Measurements from ENCODE around the gene MRPL43.
A peak's percentile ranks its signal among the peaks of the same experiment; 100 is the strongest.

The MRPL43 gene

DNA sequence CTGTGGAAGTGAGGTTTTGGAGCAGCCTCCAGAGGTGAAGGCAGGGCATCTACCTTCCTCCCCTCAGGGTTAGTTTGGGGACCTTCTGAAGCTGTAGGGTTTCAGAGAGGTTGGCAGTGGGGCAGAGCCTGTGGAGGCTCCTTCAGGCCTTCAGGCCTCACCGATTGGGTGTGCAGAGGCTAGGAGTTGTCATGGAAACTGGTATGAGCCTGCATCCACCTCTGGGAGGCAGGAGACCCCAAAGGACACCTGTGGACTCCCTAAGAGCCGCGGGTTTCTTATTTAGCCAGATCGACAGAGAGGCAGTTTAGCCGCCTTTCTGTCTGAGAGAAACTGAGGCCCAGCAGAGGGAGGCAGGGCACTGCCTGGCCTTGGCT, 14.3 kb upstream of the MRPL43 start:
- DNase-seq, result no peak

- DNase-seq, result no peak
These were observed 13.8 kb upstream of the MRPL43 start for GRCh38 chr10:101000915-101001658.

DNA sequence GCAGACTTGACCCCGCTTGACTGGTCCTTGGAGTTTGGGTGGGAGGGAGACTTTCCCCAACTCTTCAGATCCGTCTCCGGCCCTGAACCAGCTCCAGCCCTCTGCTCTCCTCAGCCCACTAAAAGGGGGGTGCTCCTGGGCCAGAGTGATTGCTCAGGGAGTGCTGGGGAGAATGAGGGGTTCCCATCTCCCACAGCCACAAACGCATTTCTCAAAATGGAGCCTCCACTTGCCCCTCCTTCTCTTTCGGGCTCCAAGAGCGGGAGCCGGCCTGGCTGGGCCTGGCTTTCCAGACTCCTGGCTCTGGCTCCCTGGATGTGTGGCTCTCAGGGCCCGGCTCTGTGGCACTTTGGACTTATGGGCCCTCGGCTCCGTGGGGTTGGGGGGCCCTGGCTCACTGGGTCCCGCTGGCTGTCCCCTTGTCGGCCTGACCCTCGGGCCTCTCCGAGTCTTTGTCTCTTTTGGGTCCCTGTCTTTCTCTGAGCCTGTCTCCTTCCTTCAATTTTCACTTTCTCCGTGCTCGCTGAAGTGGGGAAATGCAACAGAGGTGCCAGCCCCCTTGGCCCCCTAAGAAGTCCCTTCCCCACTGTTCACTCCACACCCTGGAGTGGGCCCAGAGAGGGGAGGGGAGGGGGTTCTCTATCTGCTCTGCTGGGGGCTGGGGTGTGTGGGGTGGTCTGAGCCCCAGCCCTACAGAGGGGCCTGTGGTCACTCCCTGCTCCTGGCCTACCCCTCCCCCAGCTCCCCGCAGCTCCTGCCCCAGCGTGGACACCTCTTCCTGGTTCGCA, 13.0 kb upstream of the MRPL43 start:
- DNase-seq, result no peak

GRCh38 chr10:100999742-101000126, 12.4 kb upstream of the MRPL43 start, which contains the start of gene LZTS2:
LZTS2 (plus strand) TSS chr10:100999808; CDS start chr10:101002539, 2,731 bp downstream.
- no peak for DNase-seq

GRCh38 chr10:100998991-100999741, 11.9 kb upstream of the MRPL43 start:
- DNase-seq, result peak; percentile 81 to 84

GRCh38 chr10:100998183-100998990, 11.1 kb upstream of the MRPL43 start:
- DNase-seq, result peak; percentile 71 to 77

DNA sequence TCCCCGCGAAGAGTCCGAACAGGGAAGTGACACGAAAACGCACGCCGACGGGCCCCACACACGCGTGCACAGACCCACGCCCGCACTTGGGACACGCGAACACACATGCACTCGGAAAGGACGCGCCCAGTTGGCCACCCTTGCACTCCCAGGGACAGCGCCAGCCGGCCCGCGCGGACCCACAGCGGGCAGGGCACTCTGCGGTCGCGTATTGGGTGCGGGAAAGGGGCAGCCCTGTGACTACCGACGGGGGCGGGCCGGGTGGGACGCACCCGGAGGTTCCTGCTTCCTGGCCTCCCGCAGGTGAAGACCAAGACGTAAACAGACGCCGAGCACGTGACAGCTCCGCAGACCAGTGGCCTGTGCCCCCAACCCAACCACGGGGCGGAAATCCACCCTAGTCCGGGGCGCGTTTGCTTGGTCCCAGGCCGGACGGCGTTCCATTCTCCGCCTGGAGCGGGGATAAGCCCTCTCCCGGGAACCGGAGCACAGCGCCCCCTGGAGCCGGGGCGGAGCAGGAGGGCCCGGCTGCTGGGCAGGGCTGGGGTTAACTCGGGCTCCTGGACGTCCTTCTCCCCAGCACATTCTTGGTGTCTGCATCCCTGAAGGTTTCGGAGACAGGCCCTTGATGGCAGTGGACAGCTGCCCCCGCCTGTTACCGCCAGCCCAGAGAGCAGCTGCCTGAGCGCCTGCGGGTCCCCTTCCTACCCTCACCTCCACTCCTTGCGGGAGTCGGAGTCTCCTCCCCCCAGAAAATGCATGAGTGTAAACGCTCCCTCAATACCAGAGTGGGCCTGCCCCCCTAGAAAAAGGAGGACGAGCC, 10.3 kb upstream of the MRPL43 start:
- peak; percentile 81 to 82 for DNase-seq

DNA sequence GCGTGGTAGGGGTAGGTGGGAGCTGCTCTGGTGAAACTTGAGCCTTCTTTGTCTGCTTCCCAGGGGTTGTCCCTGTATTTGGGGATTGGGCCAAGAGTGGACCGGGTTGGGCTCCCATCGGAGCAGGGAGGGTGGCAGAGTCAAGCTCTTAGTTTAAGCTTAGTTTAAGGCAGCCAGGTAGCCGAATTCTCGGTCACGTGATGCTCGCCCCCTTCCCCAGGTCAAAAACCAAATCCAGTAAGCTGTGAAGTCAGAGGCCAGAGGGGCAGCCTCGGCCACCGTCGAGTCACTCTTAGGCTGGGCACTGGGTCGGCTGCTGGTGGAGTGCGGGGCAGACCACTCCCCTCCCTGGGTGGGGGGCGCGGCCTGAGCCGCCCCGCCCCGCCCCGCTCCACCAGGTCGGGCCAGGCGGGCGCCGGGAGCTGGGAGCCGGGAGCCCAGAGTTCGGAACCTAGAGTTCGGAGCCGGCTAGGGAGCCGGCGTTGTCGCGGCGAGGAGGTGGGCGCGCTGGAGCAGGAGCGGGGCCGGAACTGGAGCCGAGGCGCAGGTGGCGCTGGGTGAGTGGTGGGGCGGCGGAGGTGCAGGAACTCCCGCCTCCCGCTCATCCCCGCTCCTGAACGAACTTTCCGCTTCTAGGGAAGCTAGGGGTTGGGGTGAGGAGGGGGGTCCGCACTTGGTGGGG, 9.5 kb upstream of the MRPL43 start:
- DNase-seq, result peak; percentile 53 to 56

GRCh38 chr10:100995181-100995580, 7.9 kb upstream of the MRPL43 start:
- no peak for DNase-seq

DNA sequence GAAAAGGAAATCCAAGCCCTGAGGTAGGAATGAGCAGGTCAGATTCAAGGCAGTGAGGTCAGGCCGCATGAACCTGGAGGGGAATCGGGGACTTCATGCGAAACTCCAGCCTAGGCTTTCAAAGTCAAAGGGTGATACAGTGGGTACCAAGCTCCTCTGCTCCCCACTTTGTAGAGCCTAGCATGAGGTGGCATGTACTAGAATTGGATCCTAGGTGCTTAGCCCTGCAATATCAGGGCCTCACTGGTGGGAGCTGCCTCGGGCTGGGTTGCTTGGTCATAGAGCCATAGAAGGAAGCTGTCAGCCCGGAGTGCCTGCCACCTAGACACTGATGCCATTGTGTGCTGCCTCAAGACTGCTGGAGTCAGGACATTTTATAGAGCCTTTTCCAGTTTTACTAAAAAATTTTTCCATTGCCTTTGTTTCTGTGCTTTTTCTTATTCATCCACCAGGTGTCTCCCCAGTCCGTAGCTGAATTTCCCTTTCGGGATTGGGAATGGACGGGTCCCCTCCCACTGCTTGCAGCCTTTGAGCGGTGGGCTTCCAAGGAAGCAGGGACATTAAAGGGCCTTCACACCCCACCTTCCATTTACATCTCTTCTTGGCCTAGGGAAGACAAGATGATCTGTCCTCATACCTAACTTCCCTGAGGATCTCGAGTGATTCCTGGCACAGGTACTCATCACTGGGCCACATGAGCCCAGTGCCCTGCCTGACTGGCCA, 6.8 kb upstream of the MRPL43 start:
- DNase-seq, result no peak

DNA sequence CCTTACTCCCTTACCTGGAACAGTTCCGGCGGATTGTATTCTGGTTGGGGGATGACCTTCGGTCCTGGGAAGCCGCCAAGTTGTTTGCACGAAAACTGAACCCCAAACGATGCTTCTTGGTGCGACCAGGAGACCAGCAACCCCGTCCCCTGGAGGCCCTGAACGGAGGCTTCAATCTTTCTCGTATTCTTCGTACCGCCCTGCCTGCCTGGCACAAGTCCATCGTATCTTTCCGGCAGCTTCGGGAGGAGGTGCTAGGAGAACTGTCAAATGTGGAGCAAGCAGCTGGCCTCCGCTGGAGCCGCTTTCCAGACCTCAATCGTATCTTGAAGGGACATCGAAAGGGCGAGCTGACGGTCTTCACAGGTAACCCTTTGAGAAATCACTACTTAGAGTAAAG, 1.8 kb upstream of the MRPL43 start:
- DNase-seq, result no peak

GRCh38 chr10:100988166-100988565, 869 bp upstream of the MRPL43 start:
- DNase-seq, result no peak

- no peak for DNase-seq
These were observed 370 bp upstream of the MRPL43 start for GRCh38 chr10:100987685-100988049.

- no peak for DNase-seq
These were observed 710 bp downstream of the MRPL43 start for GRCh38 chr10:100986623-100986951.

DNA sequence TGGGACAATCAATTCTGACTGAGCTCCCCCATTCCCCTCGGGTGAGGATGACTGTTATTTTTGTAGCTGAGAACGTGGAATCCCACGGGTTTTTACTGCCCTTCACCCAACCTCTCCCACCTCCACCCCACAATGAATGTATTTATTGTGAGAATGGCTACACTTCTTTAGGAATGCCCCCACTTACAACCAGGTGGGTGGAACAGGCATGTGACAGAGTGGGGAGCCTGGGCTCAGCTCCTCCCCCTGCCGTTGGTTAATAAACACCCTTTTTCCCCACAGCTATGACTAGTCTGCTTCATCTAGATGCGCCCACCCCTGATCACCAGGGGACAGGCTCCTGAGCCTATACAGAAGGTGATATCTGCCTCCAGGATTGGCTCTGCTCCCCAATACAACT, 2.0 kb downstream of the MRPL43 start:
- no peak for DNase-seq

GRCh38 chr10:100984672-100985177, 2.6 kb downstream of the MRPL43 start:
- no peak for DNase-seq

DNA sequence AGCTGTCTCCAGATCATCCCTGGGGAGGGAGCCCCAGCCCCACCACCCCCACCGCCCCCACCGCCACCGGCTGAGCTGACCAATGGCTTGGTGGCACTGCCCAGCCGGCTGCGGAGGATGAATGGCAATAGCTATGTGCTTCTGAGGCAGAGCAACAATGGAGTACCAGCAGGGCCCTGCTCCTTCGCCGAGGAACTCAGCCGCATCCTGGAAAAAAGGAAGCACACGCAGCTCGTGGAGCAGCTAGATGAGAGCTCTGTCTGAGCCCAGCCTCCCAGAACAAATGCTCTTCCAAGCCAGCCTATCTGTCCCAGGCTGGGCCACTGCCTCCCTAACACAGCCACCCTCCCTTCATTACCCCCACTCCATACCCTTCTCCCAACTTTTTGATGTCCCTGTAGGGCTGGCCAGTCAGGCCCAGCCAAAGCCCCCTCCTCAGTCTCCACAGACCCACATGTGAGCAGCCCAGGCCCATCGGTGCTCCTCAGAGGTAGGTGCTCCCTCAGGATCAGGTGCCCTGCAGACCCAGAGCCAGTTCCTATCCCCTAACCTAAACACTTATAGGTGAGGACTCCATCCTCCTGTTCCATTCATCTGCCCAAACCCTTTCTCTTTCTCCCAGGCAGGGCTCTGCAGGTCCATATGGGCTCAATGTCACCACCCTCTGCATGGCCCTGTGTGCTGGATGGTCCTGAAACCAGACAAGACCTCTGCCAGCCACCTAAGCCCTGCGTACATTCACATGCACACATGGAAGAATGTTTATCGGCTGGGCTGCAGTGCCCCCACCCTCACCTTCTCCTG, 3.2 kb downstream of the MRPL43 start:
- no peak for DNase-seq

DNA sequence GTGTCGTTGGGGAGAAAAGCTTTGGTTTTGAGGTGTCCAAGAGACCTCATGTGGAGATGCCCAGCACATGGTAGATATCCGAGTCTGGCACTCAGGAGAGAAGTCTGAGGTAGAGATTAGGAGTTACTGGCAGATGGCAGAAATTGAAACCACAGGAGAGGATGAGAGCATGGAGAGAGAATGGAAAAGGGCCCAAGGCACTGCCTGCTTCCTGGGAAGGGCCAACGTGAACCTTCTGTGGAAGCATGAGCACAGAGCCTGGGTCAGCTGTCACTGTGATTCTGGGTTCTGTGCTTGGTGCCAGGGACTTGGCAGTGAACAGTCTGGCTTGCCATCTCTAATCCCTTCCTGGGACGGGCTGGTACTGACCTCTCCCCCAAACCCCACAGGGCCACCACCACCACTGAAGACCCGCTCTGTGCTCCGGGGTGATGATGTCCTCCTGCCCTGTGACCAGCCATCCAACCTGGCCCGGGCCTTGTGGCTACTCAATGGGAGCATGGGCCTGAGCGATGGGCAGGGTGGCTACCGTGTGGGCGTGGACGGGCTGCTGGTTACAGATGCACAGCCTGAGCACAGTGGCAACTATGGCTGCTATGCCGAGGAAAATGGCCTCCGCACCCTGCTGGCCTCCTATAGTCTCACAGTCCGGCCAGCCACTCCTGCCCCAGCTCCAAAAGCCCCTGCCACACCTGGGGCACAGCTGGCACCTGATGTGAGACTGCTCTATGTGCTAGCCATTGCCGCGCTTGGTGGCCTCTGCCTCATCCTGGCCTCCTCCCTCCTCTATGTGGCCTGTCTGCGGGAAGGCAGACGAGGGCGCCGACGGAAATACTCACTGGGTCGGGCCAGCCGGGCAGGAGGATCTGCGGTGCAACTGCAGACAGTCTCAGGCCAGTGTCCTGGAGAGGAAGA, 4.1 kb downstream of the MRPL43 start:
- DNase-seq, result no peak

Data from stimulated activated CD4-positive, alpha-beta T cell treated with anti-CD3 and anti-CD28 coated beads, Interleukin-2, amount 100 ng/mL, for 24 hours (primary cell).